Breast epithelium (tissue), 4 donors: ENCODE measurements around the gene SIM2. TPM values are rescaled to one million over a fixed set of nuclear protein-coding genes. Genes with fewer than 3 reads are reported as not detected.

Source experiments
- DNase-seq, 2 donors: peaks; one replicate each; pipeline ENCODE4 v3.0.0-alpha.2; 2019; ENCODE audit warnings: low spot score in 2 of 2
- H3K27ac ChIP-seq, 2 donors: fragments of 200-600 bp; sonication (generic) in 1 of 2; one replicate each; pipeline ENCODE4 v1.5.1; 2016 to 2019; ENCODE audit warnings: mild to moderate bottlenecking in 1 of 2
- H3K27me3 ChIP-seq, 2 donors: fragments of 200-600 bp; sonication (generic) in 1 of 2; one replicate each; pipeline versions ENCODE4 v1.5.1 to v1.6.0; 2017 to 2019; ENCODE audit warnings: control low read depth in 1 of 2, mild to moderate bottlenecking in 1 of 2
- H3K36me3 ChIP-seq: fragments of 200-600 bp; one replicate; pipeline ENCODE4 v1.5.1; 2019
- H3K4me1 ChIP-seq, 2 donors: fragments of 200-600 bp; sonication (generic); one replicate each; pipeline ENCODE4 v1.5.1; 2016 to 2019; ENCODE audit warnings: control low read depth in 1 of 2
- H3K4me3 ChIP-seq, 3 donors: fragments of 200-600 bp; sonication (generic); 1 replicate in 2 of 3; 2 replicates in 1 of 3; pipeline ENCODE4 v1.5.1; 2016 to 2019; ENCODE audit warnings: mild to moderate bottlenecking in 3 of 3, moderate library complexity in 2 of 3
- H3K9me3 ChIP-seq, 2 donors: fragments of 200-600 bp; sonication (generic) in 1 of 2; one replicate each; pipeline ENCODE4 v1.5.1; 2016 to 2019; ENCODE audit warnings: control low read depth in 1 of 2
- CTCF ChIP-seq, 3 donors: fragments of 450-650 bp; IDR thresholded peaks; one replicate each; pipeline ENCODE4 v1.5.1; 2016 to 2017; ENCODE audit warnings: antibody characterized with exemption in 3 of 3, mild to moderate bottlenecking in 3 of 3, moderate library complexity in 3 of 3
- POLR2A ChIP-seq: fragments of 450-650 bp; IDR thresholded peaks from one replicate; pipeline ENCODE4 v1.6.1; 2016; ENCODE audit warnings: antibody characterized with exemption, mild to moderate bottlenecking, moderate library complexity
- POLR2AphosphoS5 ChIP-seq, 3 donors: sonication (generic); formaldehyde crosslinking; IDR thresholded peaks; one replicate each; pipeline ENCODE4 v1.6.1; 2017; ENCODE audit warnings: antibody characterized with exemption in 3 of 3
- intact Hi-C: fragments of 100-400 bp; cut with DNase I; formaldehyde crosslinking; loops from one replicate; pipeline ENCODE4 v1.15.1; 2023; ENCODE audit warnings: low total_unique reads
- total RNA-seq, 3 donors: library from RNA; depleted of rRNA; stranded (reverse); fragments of >200 nt; gene quantifications; one replicate each; pipeline ENCODE4 v1.1.0, GENCODE V29; 2016

SIM2 gene
- total RNA-seq, 3 donors from 2014 or later: 0.15 to 0.33 (median 0.32) TPM

DNA sequence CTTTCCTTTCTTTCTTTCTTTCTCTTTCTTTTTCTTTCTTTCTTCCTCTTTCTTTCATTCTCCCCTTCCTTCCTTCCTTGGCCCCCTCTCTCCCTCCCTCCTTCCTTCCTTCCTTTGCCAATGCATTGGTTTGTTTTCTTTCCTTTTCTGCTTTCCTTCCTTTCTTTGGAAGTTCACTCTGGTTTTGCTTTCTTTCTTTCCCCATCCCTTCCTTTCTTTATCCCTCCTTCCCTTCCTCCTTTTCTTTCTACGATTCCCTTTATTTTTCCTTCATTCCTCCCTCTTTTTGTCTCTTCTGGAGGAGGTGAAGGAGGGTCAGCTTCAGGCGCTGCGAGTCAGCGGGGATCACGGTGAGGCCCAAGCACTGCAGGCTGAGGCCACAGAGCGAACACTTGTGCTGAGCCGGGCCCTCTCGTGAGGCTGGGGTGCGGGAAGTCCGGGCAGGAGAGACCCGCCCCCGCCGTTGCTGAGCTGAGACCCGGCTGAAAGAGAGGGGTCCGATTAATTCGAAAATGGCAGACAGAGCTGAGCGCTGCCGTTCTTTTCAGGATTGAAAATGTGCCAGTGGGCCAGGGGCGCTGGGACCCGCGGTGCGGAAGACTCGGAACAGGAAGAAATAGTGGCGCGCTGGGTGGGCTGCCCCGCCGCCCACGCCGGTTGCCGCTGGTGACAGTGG, 1.5 kb downstream of the SIM2 start:
- peak overlapping the region; percentile 36 to 57 (median 43) for H3K4me3 ChIP-seq
- intact Hi-C loops: no loop called here
- TF ChIP-seq POLR2AphosphoS5 (IDR thresholded peaks at IDR 0.05) (no peak), CTCF (IDR thresholded peaks at IDR 0.05) (no peak), POLR2A (no peak)
- H3K4me1 ChIP-seq: peaks cover 3 to 25% of the 10 kb centered on the region in 2 donors
- no peak overlapping the region for H3K27ac ChIP-seq
- H3K36me3 ChIP-seq: no peaks in the 10 kb centered on the region
- peaks cover 21 to 100% of the 10 kb centered on the region in 2 donors for H3K27me3 ChIP-seq
- no peak for DNase-seq
- H3K9me3 ChIP-seq: no peaks in the 10 kb centered on the region

- H3K9me3 ChIP-seq: no peaks in the 10 kb centered on the region
- peaks cover 3 to 25% of the 10 kb centered on the region in 2 donors for H3K4me1 ChIP-seq
- TF ChIP-seq CTCF (IDR thresholded peaks at IDR 0.05) (no peak), POLR2AphosphoS5 (IDR thresholded peaks at IDR 0.05) (no peak), POLR2A (no peak)
- intact Hi-C loops: no loop called here
- no peak for DNase-seq
- peak overlapping the region; percentile 36 to 57 (median 43) for H3K4me3 ChIP-seq
- peaks cover 23 to 100% of the 10 kb centered on the region in 2 donors for H3K27me3 ChIP-seq
- H3K27ac ChIP-seq: no peak overlapping the region
- no peaks in the 10 kb centered on the region for H3K36me3 ChIP-seq
Observed at GRCh38 chr21:36700971-36701755, 2.2 kb downstream of the SIM2 start.

GRCh38 chr21:36701756-36702621, 3.1 kb downstream of the SIM2 start:
- intact Hi-C loops: no loop called here
- Histone ChIP-seq H3K4me1 (peaks cover 3 to 25% of the 10 kb centered on the region in 2 donors), H3K9me3 (no peaks in the 10 kb centered on the region), H3K36me3 (no peaks in the 10 kb centered on the region), H3K4me3 (peak overlapping the region; percentile 36 to 57 (median 43)), H3K27ac (no peak overlapping the region), H3K27me3 (peaks cover 23 to 100% of the 10 kb centered on the region in 2 donors)
- DNase-seq: no peak
- TF ChIP-seq POLR2A (no peak), POLR2AphosphoS5 (IDR thresholded peaks at IDR 0.05) (no peak), CTCF (IDR thresholded peaks at IDR 0.05) (no peak)

DNA sequence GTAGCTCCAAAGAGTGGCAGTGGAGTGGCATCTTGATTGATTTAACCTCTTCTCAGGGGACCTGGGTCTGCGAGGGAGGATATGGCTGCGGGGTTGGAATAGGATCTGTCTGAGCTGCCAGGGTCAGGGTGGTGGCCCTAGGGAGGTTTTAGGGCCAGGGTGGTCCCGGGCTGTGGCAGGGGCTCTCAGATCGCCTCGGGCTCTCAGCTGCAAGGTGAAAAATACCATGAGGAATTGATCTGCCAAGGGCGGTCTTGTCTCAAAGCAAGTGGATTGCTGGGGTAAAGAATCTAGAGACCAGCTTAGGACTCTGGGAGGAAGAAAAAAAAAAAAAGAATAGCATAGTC, 3.7 kb downstream of the SIM2 start:
- peaks cover 23 to 100% of the 10 kb centered on the region in 2 donors for H3K27me3 ChIP-seq
- no peak for DNase-seq
- intact Hi-C loops: no loop called here
- no peaks in the 10 kb centered on the region for H3K36me3 ChIP-seq
- H3K4me3 ChIP-seq: no peak overlapping the region
- peaks cover 3 to 25% of the 10 kb centered on the region in 2 donors for H3K4me1 ChIP-seq
- no peaks in the 10 kb centered on the region for H3K9me3 ChIP-seq
- H3K27ac ChIP-seq: no peak overlapping the region
- TF ChIP-seq POLR2A: no peak
- TF ChIP-seq CTCF (IDR thresholded peaks at IDR 0.05): no peak
- no peak for TF ChIP-seq POLR2AphosphoS5 (IDR thresholded peaks at IDR 0.05)
